Testis (tissue), 2 donors: ENCODE results near the gene EPO.

Source experiments
- POLR2A ChIP-seq: fragments of 450-650 bp; IDR thresholded peaks from one replicate; pipeline ENCODE4 v1.6.1; 2017; ENCODE audit warnings: antibody characterized with exemption, mild to moderate bottlenecking, moderate library complexity
- TF ChIP-seq, protein P1 (sequence below), 3 experiments: fragments of 450-650 bp in 2 of 3; fragments of 200-600 bp in 1 of 3; sonication (generic) in 1 of 3; IDR thresholded peaks; one replicate each; pipeline ENCODE4 v1.5.1; 2016 to 2019; ENCODE audit warnings: antibody characterized with exemption in 3 of 3, mild to moderate bottlenecking in 2 of 3, moderate library complexity in 1 of 3

DNA sequence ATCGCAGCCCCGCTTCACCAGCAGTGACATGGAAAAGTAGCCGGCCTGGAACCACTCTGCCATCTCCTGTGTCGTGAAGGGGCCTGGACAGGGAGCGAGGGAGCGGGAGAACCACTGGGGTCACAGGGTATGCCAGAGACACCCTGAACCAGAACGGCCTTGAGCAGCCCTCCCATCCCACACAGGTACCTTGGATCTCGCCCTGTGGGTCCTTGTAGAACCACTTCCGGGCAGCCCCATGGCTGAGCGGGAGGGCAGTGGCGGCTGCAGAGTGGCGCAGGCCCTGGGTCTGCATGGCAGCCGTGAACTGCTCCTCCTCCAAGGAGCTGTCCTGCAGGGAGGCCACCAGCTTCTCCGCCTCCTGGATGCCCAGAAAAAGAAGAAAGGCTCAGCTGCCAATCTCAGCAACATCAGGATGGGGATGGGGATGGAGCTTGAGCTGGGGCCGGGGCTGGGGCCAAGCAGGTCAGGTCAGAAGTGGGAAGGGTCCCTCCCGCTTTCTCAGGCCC is 35.7 kb upstream of the EPO start:
- TF ChIP-seq, protein P1, sequence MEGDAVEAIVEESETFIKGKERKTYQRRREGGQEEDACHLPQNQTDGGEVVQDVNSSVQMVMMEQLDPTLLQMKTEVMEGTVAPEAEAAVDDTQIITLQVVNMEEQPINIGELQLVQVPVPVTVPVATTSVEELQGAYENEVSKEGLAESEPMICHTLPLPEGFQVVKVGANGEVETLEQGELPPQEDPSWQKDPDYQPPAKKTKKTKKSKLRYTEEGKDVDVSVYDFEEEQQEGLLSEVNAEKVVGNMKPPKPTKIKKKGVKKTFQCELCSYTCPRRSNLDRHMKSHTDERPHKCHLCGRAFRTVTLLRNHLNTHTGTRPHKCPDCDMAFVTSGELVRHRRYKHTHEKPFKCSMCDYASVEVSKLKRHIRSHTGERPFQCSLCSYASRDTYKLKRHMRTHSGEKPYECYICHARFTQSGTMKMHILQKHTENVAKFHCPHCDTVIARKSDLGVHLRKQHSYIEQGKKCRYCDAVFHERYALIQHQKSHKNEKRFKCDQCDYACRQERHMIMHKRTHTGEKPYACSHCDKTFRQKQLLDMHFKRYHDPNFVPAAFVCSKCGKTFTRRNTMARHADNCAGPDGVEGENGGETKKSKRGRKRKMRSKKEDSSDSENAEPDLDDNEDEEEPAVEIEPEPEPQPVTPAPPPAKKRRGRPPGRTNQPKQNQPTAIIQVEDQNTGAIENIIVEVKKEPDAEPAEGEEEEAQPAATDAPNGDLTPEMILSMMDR (IDR thresholded peaks at IDR 0.05) = no peak
- no peak for TF ChIP-seq POLR2A
